Left lung (tissue), 10 donors: ENCODE data around the gene TRAF3IP3. TPM values are rescaled to one million over a fixed set of nuclear protein-coding genes. Genes with fewer than 3 reads are reported as not detected.

Experiments used
- ATAC-seq: fragments of 200-7000 bp; cut with Tn5 transposase; one replicate; pipeline ENCODE4 v1.9.1; 2020; ENCODE audit warnings: moderate library complexity
- DNase-seq, 4 donors: peaks; one replicate each; pipeline ENCODE4 v3.0.0-alpha.2; 2013 to 2020
- H3K27ac ChIP-seq, 2 donors: fragments of 200-600 bp; sonication (generic) in 1 of 2; one replicate each; pipeline versions ENCODE4 v1.5.0 to v1.8.0; 2020 to 2021
- H3K27me3 ChIP-seq, 2 donors: fragments of 200-600 bp; sonication (generic) in 1 of 2; one replicate each; pipeline versions ENCODE4 v1.5.0 to v1.8.0; 2020 to 2021
- H3K36me3 ChIP-seq, 2 donors: fragments of 200-600 bp; sonication (generic) in 1 of 2; one replicate each; pipeline versions ENCODE4 v1.5.0 to v1.8.0; 2020 to 2021
- H3K4me1 ChIP-seq, 2 donors: fragments of 200-600 bp; one replicate each; pipeline ENCODE4 v1.8.0; 2021
- H3K4me3 ChIP-seq, 2 donors: fragments of 200-600 bp; sonication (generic) in 1 of 2; one replicate each; pipeline versions ENCODE4 v1.5.0 to v1.8.0; 2020 to 2021; ENCODE audit warnings: mild to moderate bottlenecking in 1 of 2
- H3K9me3 ChIP-seq, 2 donors: fragments of 200-600 bp; sonication (generic) in 1 of 2; one replicate each; pipeline versions ENCODE4 v1.5.0 to v1.8.0; 2020 to 2021
- CTCF ChIP-seq, 2 donors: fragments of 200-600 bp; sonication (generic) in 1 of 2; IDR thresholded peaks; one replicate each; pipeline versions ENCODE4 v1.5.0 to v1.8.0; 2021; ENCODE audit warnings: antibody characterized with exemption in 2 of 2
- intact Hi-C, 2 donors: fragments of 100-400 bp; cut with DNase I; formaldehyde crosslinking; loops; one replicate each; pipeline versions ENCODE4 v1.11.2 to v1.14.2; 2022
- polyA plus RNA-seq, 6 donors: library from polyadenylated mRNA; unstranded; fragments of 120-200 nt; gene quantifications; one replicate each; pipeline ENCODE4 v1.2.1, GENCODE V29; 2013; ENCODE audit not compliant: insufficient read length in 6 of 6
- total RNA-seq, 2 donors: library from RNA; stranded (reverse); fragmentation: NEBNext Ultra II Directional; extraction: Animal tissue kit (Norgen Biotek cat#: 25700); gene quantifications; one replicate each; pipeline ENCODE4 v1.2.1, GENCODE V29; 2021
- donor health status: DM: no; HTN: yes; CAD: no.
- donor health status: DM: no; HTN: no; CAD: no.

Gene TRAF3IP3
- total and polyA plus RNA-seq, 8 donors: 2.2 to 13.5 (median 3.1) TPM

- no peak for DNase-seq
- Histone ChIP-seq H3K4me3 (no peak overlapping the region), H3K36me3 (peaks cover 0 to 40% of the 10 kb centered on the region in 2 donors), H3K27ac (no peak overlapping the region), H3K9me3 (no peaks in the 10 kb centered on the region), H3K27me3 (no peaks in the 10 kb centered on the region), H3K4me1 (no peaks in the 10 kb centered on the region)
- intact Hi-C loops: no loop called here
- no peak for ATAC-seq
- TF ChIP-seq CTCF (IDR thresholded peaks at IDR 0.05): no peak
Observed at GRCh38 chr1:209775678-209776077, 19.8 kb downstream of the TRAF3IP3 start.

GRCh38 chr1:209777587-209777986, 21.7 kb downstream of the TRAF3IP3 start:
- no peak for ATAC-seq
- no peak overlapping the region for H3K27ac ChIP-seq
- no peaks in the 10 kb centered on the region for H3K9me3 ChIP-seq
- no peaks in the 10 kb centered on the region for H3K27me3 ChIP-seq
- intact Hi-C loops: no loop called here
- no peak for TF ChIP-seq CTCF (IDR thresholded peaks at IDR 0.05)
- H3K36me3 ChIP-seq: peaks cover 0 to 49% of the 10 kb centered on the region in 2 donors
- no peak for DNase-seq
- H3K4me3 ChIP-seq: no peak overlapping the region
- H3K4me1 ChIP-seq: no peaks in the 10 kb centered on the region

- H3K4me1 ChIP-seq: peaks cover 0 to 1% of the 10 kb centered on the region in 2 donors
- no peak overlapping the region for H3K27ac ChIP-seq
- TF ChIP-seq CTCF (IDR thresholded peaks at IDR 0.05): no peak
- DNase-seq: no peak
- H3K36me3 ChIP-seq: peaks cover 0 to 50% of the 10 kb centered on the region in 2 donors
- intact Hi-C loops: no loop called here
- ATAC-seq: no peak
- H3K4me3 ChIP-seq: no peak overlapping the region
- H3K27me3 ChIP-seq: no peaks in the 10 kb centered on the region
- no peaks in the 10 kb centered on the region for H3K9me3 ChIP-seq
Observed at GRCh38 chr1:209778102-209778501, 22.2 kb downstream of the TRAF3IP3 start.

- H3K9me3 ChIP-seq: no peaks in the 10 kb centered on the region
- DNase-seq: no peak
- H3K27ac ChIP-seq: no peak overlapping the region
- intact Hi-C loops: no loop called here
- peaks cover 0 to 48% of the 10 kb centered on the region in 2 donors for H3K36me3 ChIP-seq
- no peak for ATAC-seq
- no peak overlapping the region for H3K4me3 ChIP-seq
- no peak for TF ChIP-seq CTCF (IDR thresholded peaks at IDR 0.05)
- no peaks in the 10 kb centered on the region for H3K27me3 ChIP-seq
- peaks cover 7 to 18% of the 10 kb centered on the region in 2 donors for H3K4me1 ChIP-seq
Observed at GRCh38 chr1:209780268-209780667, 24.4 kb downstream of the TRAF3IP3 start.

GRCh38 chr1:209783386-209783785, 27.5 kb downstream of the TRAF3IP3 start:
- no peak for TF ChIP-seq CTCF (IDR thresholded peaks at IDR 0.05)
- intact Hi-C loops: no loop called here
- DNase-seq (no peak), ATAC-seq (no peak)
- H3K4me1 ChIP-seq: peaks cover 7 to 18% of the 10 kb centered on the region in 2 donors
- H3K36me3 ChIP-seq: peaks cover 0 to 19% of the 10 kb centered on the region in 2 donors
- peak overlapping the region in 1 of 2 donors; percentile 59 for H3K4me3 ChIP-seq
- H3K27ac ChIP-seq: no peak overlapping the region
- no peaks in the 10 kb centered on the region for H3K9me3 ChIP-seq
- H3K27me3 ChIP-seq: peaks cover 0 to 6% of the 10 kb centered on the region in 2 donors
